HG02610 (cell line): ENCODE results near the gene FBXL7.

ENCODE experiments used
- ATAC-seq: cut with Tn5 transposase; IDR thresholded peaks from one replicate; pipeline ENCODE4 v1.9.1; 2021; ENCODE audit warnings: mild to moderate bottlenecking, moderate library complexity; ENCODE audit not compliant: unreplicated experiment

Gene FBXL7

DNA sequence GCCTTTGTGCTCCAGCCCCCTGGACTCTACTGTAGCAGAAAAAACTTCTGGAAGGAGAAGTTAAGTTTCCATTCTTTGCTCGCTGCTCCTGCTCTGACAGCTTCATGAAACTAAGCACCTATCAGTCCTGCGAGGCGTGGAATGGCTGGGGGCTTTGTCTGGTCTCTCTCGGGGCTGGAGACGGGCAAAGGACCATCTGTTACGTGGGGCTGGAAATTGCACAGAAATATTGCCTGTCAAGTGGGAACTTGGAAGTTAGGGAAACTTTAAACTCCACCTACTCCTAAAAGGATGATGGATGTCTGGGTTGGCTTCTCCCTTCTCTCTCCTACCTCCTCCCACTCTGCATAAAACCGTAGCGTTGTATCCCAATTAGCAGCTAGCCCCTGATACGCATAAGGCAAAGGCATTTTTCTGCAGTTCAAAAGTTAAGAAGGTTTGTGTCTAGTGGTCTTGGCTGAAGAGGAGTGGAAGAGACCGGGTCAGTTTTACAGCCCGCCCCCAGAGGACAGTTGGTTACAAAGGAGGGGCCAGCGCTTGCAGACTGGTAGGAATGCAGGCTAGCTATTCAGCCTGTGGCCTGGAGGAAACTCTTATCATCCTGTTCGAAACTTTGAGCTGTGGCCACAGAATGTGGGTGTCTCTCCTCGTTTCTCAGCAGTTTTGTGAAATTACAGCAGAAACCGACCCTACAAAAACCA, 1.3 kb downstream of the FBXL7 start:
- no peak for ATAC-seq

DNA sequence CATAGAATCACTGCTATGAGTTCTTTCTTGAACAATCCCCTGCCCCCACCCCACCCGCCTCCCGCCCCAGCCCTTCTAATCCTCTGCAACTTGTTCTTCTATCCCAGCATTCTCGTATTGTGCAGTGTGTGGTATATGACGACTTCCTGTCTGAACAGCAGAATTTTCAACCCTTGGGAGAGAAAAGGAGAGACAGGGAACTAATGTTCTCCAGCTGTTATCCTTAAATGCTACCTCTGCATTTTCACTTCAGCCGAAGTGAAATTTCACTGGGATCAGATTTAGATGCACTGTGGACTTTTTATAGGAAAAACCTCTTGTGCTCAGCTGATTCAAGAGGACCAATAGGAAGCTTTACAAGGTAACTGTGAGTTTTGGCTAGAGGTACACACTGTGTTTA, 2.2 kb downstream of the FBXL7 start:
- no peak for ATAC-seq

DNA sequence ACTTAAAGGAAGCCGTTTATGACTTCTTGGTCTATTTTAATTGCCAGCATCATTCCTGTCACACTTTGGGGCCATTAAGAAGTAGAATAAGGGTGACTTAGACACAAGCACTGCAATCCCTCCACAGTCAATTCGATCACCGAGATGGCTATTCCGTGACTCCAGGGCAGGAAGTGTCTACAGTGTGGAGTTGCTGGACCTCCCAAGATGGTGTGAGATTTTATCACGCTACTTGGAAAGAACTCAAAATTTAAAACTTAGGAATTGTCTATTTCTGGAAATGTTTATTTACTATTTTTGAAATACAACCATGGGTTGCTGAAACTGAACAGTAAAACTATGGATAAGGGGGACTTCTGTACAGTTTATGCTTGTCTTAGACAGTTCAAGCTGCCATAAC, 6.2 kb downstream of the FBXL7 start:
- ATAC-seq = no peak

DNA sequence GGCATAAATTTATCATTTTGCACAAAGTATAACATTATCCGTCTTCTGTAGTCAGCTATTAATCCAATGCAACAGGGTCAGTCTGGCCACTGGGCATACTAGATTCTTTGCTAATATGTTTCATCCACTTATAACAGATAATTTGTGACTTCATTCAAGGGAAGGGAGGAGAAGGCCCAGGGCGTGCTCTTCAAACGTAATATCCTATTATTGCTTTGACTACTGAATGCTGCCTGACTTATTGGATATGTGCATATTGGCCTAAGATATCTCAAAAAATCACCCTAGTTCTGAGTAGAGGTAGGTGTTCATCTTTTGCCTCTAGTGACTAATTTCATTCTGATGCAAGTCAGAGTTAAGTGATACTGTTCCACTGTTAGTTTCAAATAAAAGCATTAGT, 6.9 kb downstream of the FBXL7 start:
- ATAC-seq = no peak

DNA sequence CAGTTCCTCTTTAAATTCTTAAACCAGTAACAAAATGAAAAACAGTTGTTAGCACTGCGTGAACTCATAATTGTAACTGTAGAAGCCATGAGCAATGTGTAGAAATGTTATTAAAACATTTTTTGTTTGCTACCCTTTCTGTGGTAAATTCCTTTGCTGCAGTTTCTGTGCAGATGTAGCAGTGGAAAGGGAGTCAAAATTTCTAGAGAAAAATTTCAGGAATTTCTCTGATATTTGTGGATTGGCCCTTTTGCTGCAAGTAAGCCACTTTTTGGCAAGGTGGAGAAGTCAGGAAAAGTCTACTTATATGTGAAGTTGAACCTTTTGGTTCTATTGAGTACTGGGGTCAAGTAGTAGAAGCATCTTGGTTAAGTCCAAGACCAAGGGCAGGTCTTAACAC, 10.1 kb downstream of the FBXL7 start:
- ATAC-seq = no peak

DNA sequence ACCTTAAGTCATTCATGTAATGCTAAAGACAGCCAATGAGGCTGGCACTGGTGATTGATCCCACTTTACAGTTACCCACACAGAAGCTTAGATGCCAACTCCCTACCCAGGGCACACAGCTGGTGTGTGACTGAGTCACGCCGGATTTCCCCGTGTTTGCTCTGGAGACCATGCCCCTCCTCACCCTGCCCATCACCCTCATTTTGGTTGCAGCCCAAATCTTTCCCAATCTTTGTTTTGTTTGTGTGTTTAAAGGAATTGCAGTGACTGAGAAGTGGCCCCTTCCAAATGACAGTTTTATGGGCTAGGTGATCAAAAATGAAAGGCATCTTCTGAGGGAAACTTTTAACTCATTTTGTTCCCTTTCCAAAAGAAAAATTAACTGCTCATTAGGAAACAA, 10.9 kb downstream of the FBXL7 start:
- ATAC-seq = no peak

DNA sequence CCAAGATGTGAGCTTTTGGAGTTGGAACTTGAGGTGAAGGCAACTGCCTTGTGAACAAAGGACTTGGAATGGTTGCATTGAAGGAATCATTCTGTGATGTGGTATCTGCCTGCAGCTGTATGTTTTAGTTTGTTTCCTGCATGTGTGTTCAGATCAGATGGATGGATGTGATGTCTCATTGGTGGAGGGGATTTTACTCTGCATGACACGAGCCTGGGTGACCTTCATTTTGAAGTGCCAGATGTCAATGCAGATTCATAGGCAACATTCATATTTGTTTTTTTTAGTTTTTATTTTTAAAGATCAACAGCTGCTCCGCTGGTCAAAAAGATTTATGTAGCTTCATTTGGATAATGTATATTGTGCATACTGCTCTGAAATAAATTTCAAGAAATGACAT, 13.5 kb downstream of the FBXL7 start:
- no peak for ATAC-seq

DNA sequence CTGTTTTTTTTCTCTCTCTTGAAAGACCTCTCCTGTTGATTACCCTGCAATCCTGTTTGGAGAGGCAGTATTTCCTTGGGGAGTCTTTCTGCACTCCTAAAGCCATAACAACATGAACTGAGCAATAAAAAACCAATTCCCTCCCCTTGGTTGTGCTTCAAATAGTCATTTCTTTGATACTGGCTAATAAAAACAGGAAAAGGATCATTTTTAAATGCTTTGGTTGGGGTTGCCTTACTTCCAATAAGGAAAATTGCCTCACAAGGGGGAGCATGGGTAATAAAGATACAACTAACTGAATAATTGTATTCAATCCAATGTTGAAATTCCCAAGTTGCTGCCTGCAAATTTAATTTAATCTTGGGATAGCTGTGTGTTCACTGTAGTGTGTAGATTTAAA, 13.9 kb downstream of the FBXL7 start:
- no peak for ATAC-seq

DNA sequence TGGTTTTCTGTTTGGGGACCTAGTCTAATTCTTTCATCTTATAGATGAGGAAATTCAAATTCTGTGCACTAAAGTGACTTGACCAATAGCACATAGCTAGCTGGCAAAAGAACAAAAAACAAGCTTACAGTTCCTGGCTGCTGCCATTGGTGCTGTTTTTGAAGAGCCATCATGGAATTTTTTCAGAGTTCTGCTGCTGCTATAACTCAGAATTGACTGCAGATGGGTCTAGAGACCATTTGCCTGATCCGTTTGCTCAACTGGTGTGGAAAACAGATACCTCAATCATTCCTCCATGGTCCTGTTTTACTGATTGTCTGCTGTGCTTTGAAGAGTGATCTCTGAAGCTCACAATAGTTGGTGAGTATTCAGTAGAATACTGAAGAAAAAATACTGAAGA, 15.2 kb downstream of the FBXL7 start:
- ATAC-seq = no peak

DNA sequence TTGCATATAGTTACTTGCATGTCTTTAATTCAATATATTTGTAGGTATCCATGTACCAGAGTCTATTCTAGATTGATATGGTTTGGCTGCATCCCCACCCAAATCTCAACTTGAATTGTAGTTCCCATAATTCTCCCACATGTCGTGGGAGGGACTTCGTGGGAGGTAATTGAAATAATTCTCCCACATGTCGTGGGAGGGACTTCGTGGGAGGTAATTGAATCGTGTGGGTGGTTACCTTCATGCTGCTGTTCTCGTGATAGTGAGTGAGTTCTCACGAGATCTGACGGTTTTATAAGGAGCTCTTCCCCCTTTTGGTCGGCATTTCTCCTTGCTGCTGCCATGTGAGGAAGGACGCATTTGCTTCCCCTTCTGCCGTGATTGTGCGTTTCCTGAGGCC, 16.5 kb downstream of the FBXL7 start:
- no peak for ATAC-seq

DNA sequence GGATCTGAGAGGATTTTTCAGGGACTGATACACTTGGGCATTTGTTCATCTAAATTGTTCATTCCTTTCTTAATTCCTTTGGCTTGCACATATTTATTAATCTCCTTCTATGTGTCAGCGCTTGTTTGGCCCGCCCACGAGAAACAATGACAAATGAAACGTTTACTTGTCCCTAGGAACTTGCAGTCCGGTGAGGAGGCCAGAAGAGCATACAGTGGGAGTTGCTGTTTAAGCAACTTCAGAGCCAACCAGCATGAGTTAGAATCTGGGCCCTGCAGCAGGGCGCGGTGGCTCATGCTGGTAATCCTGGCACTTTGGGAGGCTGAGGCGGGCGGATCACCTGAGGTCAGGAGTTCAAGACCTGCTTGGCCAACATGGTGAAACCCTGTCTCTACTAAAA, 18.8 kb downstream of the FBXL7 start:
- no peak for ATAC-seq

DNA sequence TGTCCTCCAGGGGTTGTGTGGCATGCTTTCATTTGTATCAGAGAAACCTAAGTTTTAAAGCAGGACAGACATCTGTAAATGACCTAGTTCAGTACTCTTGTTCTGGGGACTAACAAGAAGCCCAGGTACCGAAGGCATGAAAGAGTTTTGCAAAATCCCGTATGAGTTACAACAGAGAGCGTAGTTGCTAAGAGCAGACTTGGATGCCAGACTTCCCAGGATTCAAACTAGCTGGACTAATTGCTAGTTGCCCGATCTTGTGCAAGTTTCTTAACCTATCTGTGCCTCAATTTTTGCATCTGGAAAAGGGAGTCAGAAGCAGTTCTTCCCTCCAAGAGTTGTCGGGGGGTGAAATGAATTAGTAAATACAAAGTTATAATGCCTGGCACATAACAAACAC, 20.9 kb downstream of the FBXL7 start:
- ATAC-seq = no peak

DNA sequence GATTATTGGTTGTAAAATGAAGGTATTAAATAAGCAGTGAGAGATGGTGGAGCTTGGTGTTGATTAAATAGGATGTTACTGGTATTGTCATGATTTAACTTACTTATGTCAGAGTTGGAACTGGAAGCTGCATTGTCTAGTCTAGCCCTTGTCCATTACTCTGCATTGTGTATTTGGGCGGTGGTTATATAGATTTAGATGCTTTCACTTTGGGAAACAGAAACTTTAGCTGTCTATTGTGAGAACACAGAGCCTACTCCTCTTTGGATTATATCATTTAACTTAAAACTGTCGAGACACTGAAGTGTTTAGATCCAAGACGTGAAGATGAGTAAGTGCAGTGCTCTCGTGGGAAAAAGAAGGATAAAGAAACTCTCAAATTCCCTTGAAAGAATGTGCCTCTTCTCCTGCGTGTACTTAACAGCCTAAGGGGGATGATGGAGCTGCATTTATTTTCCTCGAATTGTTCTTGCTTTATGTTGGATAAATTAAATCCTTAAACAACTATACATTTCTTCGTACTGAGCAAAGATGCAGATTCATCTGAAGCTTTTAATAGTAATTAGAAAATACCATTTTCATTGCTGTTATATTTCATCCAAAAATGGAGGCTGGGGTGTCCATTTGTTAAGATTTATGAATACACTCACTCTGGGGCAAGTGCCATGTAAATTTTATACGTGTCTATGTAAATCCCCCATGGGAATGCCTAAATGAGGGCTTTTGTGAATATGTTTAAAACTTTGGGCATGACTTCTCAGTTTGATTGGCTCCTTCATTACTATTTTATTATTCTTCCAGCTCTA, 21.6 kb downstream of the FBXL7 start:
- ATAC-seq = no peak

DNA sequence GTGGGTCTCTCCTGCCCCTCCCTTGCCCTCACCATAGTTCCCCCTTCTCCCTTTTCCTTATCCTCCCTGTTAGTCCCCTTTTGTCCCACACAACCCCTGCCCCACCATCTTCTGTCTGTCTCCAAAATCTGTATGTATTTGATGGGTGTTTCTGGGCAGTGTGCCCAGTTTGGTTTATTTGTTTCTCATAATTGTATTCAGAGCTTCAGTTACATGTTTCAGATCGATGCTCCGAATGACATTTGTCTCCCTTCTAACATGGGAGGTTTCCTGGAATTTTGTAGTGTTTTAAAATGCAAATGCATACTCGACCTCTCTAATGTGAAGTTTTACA, 22.2 kb downstream of the FBXL7 start:
- ATAC-seq = no peak

DNA sequence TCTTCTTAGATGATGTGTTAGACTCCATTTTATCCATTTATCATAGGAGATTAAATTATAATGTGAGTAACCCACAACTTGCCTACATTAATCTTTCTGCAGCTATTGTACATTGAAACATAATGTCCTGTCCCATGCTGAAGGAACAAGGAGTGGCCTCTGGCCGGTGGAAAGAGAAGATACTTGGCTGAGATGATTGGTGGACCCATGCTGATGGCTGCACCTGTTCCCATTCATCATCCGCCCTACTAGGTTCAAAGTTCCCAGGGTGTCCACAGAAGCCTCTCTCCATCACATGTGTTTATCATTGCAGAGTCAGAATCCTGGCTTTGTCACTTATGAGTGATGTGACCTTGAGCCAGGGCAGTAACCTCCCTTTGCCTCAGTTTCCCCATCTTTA, 24.7 kb downstream of the FBXL7 start:
- ATAC-seq = no peak

DNA sequence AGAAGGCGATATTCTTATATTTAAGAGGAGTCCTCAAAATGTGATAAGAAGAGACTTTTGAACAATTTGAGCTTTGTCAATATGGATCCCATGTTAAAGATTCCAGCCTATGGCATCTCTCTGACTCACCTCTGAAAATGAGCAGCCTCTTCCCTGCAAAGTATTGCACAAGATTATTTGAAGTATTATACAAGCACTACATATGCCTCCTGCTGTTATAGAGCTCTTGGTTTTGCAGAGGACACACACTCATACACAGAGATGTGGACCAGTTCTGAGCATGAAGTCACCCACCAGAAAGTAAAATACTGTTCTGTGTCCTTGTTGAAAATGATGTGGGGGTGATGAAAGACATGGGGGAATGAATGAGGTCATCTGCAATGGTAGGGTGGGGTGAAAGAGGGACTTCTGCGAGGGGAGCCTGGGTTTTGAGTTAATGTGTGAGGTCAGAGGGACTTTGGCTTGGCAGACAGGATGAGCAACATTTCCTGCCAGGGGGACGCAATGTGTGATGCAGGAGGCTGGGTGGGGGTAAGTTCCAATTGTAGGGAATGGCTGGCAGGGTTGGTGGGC, 25.8 kb downstream of the FBXL7 start:
- ATAC-seq = no peak

DNA sequence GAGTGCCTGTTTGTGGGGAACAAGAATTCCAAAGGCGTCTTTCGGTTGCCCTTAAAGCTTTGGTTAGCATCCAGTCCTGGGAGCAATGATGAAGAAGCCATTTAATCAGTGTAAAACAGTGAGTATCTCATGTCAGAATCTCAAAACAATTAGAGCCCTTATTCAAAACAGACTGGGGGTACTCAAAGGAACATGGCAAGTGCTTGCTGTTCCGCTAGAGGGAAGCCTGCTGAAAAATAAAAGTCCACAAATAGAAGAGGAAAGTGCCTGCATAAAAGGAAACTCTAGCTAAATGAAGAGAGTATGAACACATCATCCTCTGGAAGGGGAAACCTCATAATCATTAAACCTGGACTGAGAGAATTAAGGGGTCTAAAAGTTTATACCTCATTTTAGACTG, 26.4 kb downstream of the FBXL7 start:
- no peak for ATAC-seq

DNA sequence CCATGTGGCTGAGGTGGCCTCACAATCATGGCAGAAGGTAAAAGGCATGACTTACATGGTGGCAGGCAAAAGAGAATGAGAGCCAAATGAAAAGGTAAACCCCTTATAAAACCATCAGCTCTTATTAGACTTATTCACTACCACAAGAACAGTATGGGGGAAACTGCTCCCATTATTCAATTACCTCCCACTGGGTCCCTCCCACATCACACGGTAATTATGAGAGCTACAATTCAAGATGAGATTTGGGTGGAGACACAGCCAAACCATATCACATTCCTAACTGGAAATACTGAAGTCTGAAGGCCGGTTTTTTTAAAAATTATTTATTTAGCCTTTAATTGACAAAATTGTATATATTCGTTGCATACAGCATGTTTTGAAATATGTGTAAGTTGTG, 28.5 kb downstream of the FBXL7 start:
- ATAC-seq = no peak

DNA sequence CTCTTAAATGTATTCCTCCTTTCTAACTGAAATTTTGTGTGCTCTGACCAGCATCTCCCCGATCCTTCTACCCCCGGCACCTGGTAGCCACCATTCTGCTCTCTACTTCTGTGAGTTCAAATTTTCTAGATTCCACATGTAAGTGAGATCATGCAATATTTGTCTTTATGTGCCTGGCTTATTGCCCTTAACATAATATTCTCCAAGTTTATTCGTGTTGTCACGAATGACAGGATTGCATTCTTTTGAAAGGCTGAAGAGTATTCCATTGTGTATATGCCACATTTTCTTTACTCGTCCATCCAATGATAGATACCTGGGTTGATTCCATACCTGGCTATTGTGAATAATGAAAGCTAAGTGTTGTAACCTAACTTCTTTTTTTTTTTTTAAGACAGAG, 29.0 kb downstream of the FBXL7 start:
- no peak for ATAC-seq

DNA sequence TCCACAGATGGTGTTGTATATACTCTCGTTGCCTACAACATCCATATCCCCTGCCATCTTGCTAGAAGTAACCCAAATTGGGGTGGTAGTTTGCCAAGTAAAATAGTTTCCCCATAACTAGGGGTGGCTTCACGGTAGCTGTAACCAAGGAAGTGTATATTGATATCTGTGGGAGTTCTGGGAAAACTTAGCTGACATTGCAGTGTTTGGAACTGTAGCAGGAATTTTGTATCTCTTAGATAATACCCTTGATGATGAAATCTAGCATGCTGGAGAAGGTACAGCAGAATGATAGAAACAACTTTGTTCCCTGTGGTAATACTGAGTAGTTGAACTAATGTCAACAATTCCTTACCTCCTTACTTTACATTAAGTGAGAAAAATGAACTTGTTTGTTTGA, 29.8 kb downstream of the FBXL7 start:
- ATAC-seq = no peak

DNA sequence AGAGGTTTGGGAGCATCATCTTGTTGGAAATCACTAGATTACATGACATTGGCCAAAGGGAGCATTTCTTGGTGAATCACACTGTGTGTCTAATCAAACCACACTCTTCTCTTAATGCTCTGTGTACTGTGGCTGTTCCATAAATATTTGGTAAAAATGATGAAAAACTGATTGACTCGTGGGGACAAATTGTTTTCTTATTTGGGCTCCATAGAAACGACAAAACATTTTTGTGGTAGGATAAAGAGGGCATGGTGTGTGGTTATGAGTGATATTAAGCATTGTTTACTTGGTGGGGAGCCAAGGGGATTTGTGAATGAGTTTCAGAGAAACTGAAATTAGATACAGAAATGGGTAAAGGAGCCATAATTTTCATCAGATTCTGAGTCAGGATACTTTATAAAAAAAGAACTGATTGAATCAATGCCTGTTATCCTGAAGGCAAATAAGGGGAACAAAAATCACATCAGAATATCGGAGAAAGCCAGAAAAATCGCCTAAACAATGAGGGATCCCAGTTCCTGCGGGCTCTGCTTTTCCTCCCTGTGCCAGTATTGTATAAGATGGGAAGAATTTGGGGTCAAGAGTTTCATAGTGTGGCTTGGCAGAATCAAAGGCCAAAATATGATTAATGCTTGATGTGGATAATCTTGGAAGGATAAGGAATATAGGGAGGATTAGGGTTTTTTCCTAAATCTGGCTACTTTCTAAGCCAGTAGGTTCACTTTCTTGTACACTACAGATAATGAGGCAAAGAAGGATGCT, 33.3 kb downstream of the FBXL7 start:
- no peak for ATAC-seq

DNA sequence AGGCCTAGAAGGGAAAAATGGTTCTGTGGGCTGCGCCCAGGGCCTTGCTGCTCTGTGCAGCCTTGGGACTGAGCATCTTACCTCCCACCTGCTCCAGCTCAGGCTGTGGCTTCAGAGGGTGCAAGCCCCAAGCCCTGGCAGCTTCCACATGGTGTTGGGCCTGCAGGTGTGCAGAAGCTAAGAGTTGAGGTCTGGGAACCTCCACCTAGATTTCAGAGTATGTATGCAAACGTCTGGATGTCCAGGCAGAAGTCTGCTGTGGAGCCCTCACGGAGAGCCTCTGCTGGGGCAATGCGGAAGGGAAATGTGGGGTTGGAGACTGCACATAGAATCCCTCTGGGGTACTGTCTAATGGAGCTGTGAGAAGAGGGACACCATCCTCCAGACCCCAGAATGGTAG, 36.0 kb downstream of the FBXL7 start:
- no peak for ATAC-seq
